SK-N-SH (cell line): ENCODE measurements around the gene LILRA6. TPM values are rescaled to one million over a fixed set of nuclear protein-coding genes. Genes with fewer than 3 reads are reported as not detected.
"Not testable (repeated sequence)": the region's sequence is repeated elsewhere in the genome, so short reads cannot be mapped to it uniquely, and the experiment has no call there.

Experiments
- CTCF ChIA-PET: fragments of 300-600, 350-600 bp; formaldehyde crosslinking; extraction: SDS; loops from one replicate; lab custom pipeline; 2021; lab: Yijun Ruan, JAX
- POLR2A ChIA-PET: fragments of 350-600 bp; sonication (Branson Sonifier 250); formaldehyde crosslinking; extraction: SDS; loops from one replicate; lab custom pipeline; 2020; ENCODE audit warnings: antibody characterized with exemption, inconsistent platforms; lab: Yijun Ruan, JAX
- DNase-seq: peaks from one replicate; pipeline ENCODE4 v3.0.0; 2012
- H2AFZ ChIP-seq: fragments of 200-600 bp; sonication (generic); 2 replicates; pipeline ENCODE4 v1.8.1; 2016; ENCODE audit warnings: antibody characterized with exemption, mild to moderate bottlenecking, low read depth
- H3F3A ChIP-seq: fragments of 200-600 bp; sonication (generic); replicated peaks from 2 replicates; pipeline ENCODE3; 2016; ENCODE audit warnings: antibody characterized with exemption, mild to moderate bottlenecking; ENCODE audit not compliant: insufficient read depth
- H3K27ac ChIP-seq, 2 experiments: fragments of 200-500 bp in 1 of 2; fragments of 200-600 bp in 1 of 2; sonication (Bioruptor generic) in 1 of 2; sonication (generic), shearing (Covaris generic) in 1 of 2; 2 replicates each; pipeline versions ENCODE4 v1.5.1 to v1.6.1; 2014 to 2016; ENCODE audit warnings: low read depth in 2 of 2, inconsistent platforms in 1 of 2, low read length in 1 of 2, mild to moderate bottlenecking in 1 of 2, mixed read lengths in 1 of 2
- H3K27me3 ChIP-seq: fragments of 200-600 bp; sonication (generic), shearing (Covaris generic); 2 replicates; pipeline ENCODE4 v1.6.1; 2016; ENCODE audit warnings: mixed run types; ENCODE audit not compliant: insufficient read depth
- H3K36me3 ChIP-seq, 2 experiments: fragments of 200-500 bp in 1 of 2; fragments of 200-600 bp in 1 of 2; sonication (Bioruptor generic) in 1 of 2; sonication (generic) in 1 of 2; replicated peaks in 1 of 2; 2 replicates each; pipeline versions ENCODE3 to v1.5.1; 2014 to 2016; ENCODE audit warnings: low read length in 1 of 2, mild to moderate bottlenecking in 1 of 2; ENCODE audit not compliant: insufficient read depth in 2 of 2, control insufficient read depth in 1 of 2
- H3K4me1 ChIP-seq, 2 experiments: fragments of 200-500 bp in 1 of 2; fragments of 200-600 bp in 1 of 2; sonication (Bioruptor generic) in 1 of 2; sonication (generic), shearing (Covaris generic) in 1 of 2; 2 replicates each; pipeline versions ENCODE4 v1.5.1 to v1.6.1; 2014 to 2016; ENCODE audit warnings: low read depth in 1 of 2, low read length in 1 of 2, mixed run types in 1 of 2; ENCODE audit not compliant: insufficient read depth in 2 of 2, control insufficient read depth in 1 of 2
- H3K4me2 ChIP-seq: fragments of 200-600 bp; sonication (generic), shearing (Covaris generic); 2 replicates; pipeline ENCODE4 v1.6.1; 2017; ENCODE audit warnings: mixed run types
- H3K4me3 ChIP-seq, 2 experiments: fragments of 200-500 bp in 1 of 2; fragments of 200-600 bp in 1 of 2; sonication (Bioruptor generic) in 1 of 2; sonication (generic), shearing (Covaris generic) in 1 of 2; 2 replicates each; pipeline versions ENCODE4 v1.5.1 to v1.8.1; 2014 to 2016; ENCODE audit warnings: low read depth in 2 of 2, inconsistent platforms in 1 of 2, low read length in 1 of 2, mild to moderate bottlenecking in 1 of 2, mixed read lengths in 1 of 2, moderate library complexity in 1 of 2
- H3K79me2 ChIP-seq: fragments of 200-600 bp; sonication (generic); 2 replicates; pipeline ENCODE4 v1.8.1; 2017; ENCODE audit warnings: mild to moderate bottlenecking; ENCODE audit not compliant: insufficient read depth
- H3K9ac ChIP-seq: fragments of 200-600 bp; sonication (generic); 2 replicates; pipeline ENCODE4 v1.6.1; 2017; ENCODE audit warnings: mixed run types
- H3K9me2 ChIP-seq: fragments of 200-600 bp; sonication (generic); 2 replicates; pipeline ENCODE4 v1.6.1; 2017; ENCODE audit warnings: mixed run types
- H3K9me3 ChIP-seq: fragments of 200-600 bp; sonication (generic); 2 replicates; pipeline ENCODE4 v1.6.1; 2017; ENCODE audit warnings: mixed run types, mild to moderate bottlenecking, moderate library complexity
- H4K20me1 ChIP-seq: fragments of 200-600 bp; sonication (generic); 2 replicates; pipeline ENCODE4 v1.6.1; 2017; ENCODE audit warnings: mild to moderate bottlenecking, mixed run types; ENCODE audit not compliant: insufficient read depth
- EZH2phosphoT487 ChIP-seq: fragments of 200-600 bp; sonication (generic); IDR thresholded peaks from 2 replicates; pipeline ENCODE4 v1.6.1; 2017; ENCODE audit warnings: low read depth, mixed run types, mild to moderate bottlenecking, antibody characterized with exemption, moderate library complexity, borderline replicate concordance
- WGBS: methylation state at CpG from one replicate; pipeline ENCODE4 v1.1.6; 2017; ENCODE audit warnings: low lambda C conversion rate; 5-methylcytosine and 5-hydroxymethylcytosine counted together
- polyA plus RNA-seq, 3 experiments: library from polyadenylated mRNA; depleted of rRNA; stranded (reverse); fragments of >200 nt; gene quantifications; 2 replicates each; pipeline ENCODE4 v1.2.3, GENCODE V29; 2012

Gene LILRA6
- polyA plus RNA-seq, 1 of the 3 experiments (the other 2 are of a cell fraction), result not detected

DNA sequence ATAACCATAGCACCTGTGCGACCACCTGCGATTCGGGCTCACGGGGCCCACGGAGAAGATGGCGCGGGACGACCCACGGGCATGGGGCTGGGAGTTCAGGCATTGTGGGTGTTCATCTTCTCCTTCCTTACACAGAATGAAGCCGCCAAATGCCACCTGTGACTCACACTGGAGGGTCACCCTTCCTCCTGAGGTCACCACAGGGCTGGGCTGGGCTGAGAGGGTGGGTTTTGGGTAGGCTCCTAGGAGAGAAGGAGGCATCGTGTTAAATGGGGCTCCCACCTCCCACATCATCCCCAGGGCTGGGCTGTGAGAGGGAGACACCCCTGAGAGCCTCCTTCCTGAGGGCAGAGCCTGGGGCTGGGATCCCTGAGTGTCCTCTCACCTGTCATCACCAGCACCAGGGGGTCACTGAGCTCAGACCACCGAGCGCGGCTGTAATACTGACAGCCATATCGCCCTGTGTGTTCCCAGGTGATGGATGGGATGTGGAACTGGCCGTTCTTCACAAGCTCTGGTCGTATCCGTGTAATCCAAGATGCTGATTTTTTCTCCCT, 36.9 kb upstream of the LILRA6 start:
- CTCF ChIA-PET, result no interaction called here
- Histone ChIP-seq H3K4me2 (no peak overlapping the region), H3K4me1 (no peaks in the 10 kb centered on the region), H4K20me1 (no peaks in the 10 kb centered on the region), H2AFZ (no peak overlapping the region), H3K9me3 (no peaks in the 10 kb centered on the region), H3K27ac (no peak overlapping the region), H3K79me2 (no peaks in the 10 kb centered on the region), H3F3A (no peaks in the 10 kb centered on the region), H3K4me3 (no peak overlapping the region), H3K36me3 (no peaks in the 10 kb centered on the region)
- WGBS, result 2% methylated on average over 16 of the region's 18 CpGs
- DNase-seq, result no peak
- POLR2A ChIA-PET, result no interaction called here
- no peak for TF ChIP-seq EZH2phosphoT487
- TF ChIP-seq, all 33 proteins: peak for 0
- H3K27me3 ChIP-seq, result peaks cover 61% of the 10 kb centered on the region
- no peaks in the 10 kb centered on the region for H3K9me2 ChIP-seq
- H3K9ac ChIP-seq, result no peak overlapping the region

DNA sequence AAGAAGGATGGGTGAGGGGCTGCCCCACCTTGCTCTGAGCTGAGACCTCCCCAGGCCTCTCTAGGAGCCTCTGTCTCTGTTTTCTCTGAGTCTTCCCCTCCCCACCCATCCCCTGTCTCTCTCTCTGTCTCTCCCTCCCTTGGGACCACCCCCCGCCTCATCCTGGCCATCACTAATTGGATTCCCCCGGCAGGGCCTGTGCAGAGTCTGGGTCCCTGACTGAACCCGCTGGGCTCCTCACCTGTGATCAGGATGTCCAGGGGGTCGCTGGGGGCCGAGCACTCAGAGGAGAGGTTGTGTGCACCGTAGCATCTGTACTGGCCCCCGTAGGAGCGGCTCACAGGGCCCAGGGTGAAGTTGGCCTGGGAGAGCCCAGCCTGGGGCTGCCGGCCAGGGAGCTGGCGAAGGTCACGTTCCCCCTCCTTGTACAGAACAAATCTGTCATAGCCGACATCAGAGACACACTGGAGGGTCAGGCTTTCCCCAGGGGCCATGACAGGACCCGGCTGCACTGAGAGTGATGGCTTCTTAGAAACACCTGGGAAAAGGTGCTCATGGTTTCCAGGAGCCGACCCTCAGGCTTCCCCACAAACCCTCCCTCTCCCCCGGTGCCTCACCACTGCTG, 36.1 kb upstream of the LILRA6 start:
- H3K9ac ChIP-seq, H2AFZ ChIP-seq, H3K36me3 ChIP-seq, DNase-seq, H3K4me3 ChIP-seq, H3K79me2 ChIP-seq, CTCF ChIA-PET, H3K4me1 ChIP-seq, H3K9me2 ChIP-seq, H3F3A ChIP-seq, POLR2A ChIA-PET, H3K9me3 ChIP-seq, H3K27ac ChIP-seq, H3K4me2 ChIP-seq, H4K20me1 ChIP-seq: not testable (repeated sequence)
- peaks cover 62% of the 10 kb centered on the region for H3K27me3 ChIP-seq
- 4% methylated on average over 10 of the region's 15 CpGs for WGBS

DNA sequence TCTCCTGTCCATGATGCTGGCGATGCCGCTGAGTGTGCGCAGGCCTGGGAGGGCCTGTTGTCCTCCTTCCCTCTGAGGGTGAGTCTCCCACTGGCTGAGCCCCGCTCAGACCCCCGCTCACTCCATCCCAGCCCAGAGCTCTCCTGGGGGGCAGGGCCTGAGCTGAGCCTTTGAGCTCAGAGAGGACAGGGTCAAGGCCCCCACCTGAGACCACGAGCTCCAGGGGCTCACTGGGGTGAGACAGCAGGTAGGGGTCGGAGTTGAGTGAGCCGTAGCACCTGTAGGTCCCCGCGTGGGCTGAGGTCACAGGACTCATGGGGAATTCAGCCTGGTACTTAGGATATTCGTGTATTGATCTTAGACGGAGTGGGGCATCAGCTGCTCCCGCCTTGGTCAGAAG, 35.5 kb upstream of the LILRA6 start:
- H3K27ac ChIP-seq, H3K9me2 ChIP-seq, H3K79me2 ChIP-seq, H3K4me1 ChIP-seq, POLR2A ChIA-PET, H2AFZ ChIP-seq, H3K9ac ChIP-seq, H4K20me1 ChIP-seq, DNase-seq, H3F3A ChIP-seq, H3K36me3 ChIP-seq, H3K9me3 ChIP-seq, H3K4me3 ChIP-seq, H3K4me2 ChIP-seq: not testable (repeated sequence)
- 25% methylated on average over 12 of the region's 13 CpGs for WGBS
- CTCF ChIA-PET, result interaction anchor here (2.4 kb wide), 1 partner anchor 12 kb away, joined by 7 read pairs; no protein-coding TSS in a partner anchor
- peaks cover 62% of the 10 kb centered on the region for H3K27me3 ChIP-seq

DNA sequence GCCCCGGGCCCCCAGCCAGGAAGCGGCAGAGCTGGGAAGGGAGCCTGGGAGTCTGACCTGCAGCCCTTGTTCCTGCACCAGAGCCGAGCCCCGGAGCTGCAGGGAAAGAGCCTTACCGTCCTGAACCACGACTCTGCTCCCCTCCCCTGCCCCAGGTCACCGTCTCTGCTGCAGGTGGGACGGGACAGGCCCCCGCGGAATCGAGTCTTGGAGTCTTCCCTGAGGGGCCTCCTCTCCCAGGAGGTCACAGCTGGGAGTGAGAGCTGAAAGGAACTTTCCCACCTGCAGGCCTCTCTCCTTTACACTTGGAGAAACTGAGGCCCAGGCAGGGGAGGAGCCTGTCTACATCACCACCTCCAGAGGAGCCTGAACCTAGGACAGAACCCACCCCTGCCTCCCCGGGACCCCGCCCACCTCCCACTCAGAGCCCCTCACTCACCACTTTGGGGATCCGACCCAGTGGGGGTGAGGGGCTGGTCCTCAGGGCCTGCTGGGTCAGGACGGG, 34.6 kb upstream of the LILRA6 start:
- not testable (repeated sequence) for H3K79me2 ChIP-seq, DNase-seq

More for the DNA sequence above, 34.6 kb upstream of the LILRA6 start:
- 3% methylated on average over 13 of the region's 15 CpGs for WGBS
- H3K4me2 ChIP-seq, H3K9me3 ChIP-seq, H3K9ac ChIP-seq, H3F3A ChIP-seq, H2AFZ ChIP-seq, H3K27ac ChIP-seq, H4K20me1 ChIP-seq, H3K4me3 ChIP-seq, H3K4me1 ChIP-seq, POLR2A ChIA-PET, H3K36me3 ChIP-seq, H3K9me2 ChIP-seq: not testable (repeated sequence)
- peaks cover 62% of the 10 kb centered on the region for H3K27me3 ChIP-seq
- CTCF ChIA-PET, result interaction anchor here (2.4 kb wide), 1 partner anchor 11 kb away, joined by 7 read pairs; no protein-coding TSS in a partner anchor
